DMS53 (cell line): ENCODE results near the gene NECTIN4.

ENCODE experiments used
- DNase-seq: peaks from one replicate; lab custom pipeline; 2025; lab: John Stamatoyannopoulos, UW

NECTIN4 gene

DNA sequence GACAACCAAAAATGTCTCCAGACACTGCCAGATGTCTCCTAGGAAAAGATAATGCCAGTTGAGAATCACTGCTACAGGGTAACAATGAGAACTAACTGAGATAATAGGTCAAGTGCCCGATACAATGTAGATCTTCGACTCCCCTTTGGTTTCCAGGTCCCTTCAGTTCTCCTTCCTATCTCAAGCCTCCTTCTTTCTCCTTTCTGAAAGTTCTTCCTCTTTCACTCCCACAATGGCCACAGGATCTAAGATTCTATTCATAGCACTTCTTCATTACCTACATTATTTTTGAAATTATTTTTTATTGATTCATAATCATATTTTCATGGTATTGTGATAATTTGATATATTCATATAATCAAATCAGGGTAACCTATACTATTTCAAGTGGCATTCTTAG is 22.2 kb upstream of the NECTIN4 start:
- DNase-seq, result no peak

DNA sequence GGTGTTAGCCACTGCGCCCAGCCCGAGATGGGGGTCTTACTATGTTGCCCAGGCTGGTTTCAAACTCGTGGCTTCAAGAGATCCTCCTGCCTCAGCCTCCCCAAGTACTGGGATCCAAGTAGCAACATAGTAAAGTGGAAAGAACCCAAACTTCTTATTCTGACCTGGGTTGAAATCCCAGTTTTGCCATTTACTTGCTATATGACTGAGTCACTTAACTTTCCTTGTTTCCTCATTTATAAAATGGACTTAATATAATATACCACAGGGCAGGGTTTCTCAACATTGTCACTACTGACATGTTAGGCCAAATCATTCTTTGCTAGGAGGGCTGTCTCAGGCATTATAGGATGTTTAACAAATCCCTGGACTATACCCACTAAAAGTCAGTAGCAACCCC is 21.8 kb upstream of the NECTIN4 start:
- DNase-seq, result no peak

DNA sequence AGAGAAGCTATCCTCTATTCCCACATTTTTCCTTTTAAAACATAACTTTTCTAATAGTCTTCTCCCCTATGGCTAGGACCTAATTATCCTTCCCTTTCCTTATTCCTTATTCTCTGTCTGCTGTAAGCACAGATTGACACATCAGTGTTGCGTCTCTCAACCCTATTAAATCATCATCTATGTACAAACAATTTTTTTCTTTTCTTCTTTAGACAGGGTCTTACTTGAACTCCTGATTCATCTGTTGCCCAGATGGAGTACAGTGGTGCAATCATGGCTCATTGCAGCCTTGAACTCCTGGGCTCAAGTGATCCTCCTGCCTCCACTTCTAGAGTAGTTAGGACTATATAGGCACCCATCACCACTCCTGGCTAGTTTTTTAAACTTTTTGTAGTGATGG is 17.1 kb upstream of the NECTIN4 start:
- DNase-seq, result no peak

DNA sequence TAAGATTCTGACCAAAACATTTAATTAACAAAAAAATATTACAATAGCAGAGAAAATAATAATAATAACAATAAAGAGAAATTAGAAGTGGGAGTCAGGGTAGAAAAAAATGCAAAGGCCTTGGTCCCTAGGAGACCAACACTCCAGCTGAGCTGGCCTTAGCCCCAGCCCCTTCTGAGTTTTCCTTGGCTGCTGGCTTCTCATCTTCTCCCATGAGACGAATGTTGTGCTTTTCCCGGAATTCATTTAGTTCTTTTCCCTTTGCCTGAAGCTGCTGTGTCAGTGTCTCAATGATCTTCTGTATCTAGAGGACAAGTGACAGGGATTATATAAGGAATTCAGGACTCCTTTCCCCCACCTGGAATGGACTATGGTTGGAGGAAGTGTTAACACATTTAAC is 11.2 kb upstream of the NECTIN4 start:
- no peak for DNase-seq

DNA sequence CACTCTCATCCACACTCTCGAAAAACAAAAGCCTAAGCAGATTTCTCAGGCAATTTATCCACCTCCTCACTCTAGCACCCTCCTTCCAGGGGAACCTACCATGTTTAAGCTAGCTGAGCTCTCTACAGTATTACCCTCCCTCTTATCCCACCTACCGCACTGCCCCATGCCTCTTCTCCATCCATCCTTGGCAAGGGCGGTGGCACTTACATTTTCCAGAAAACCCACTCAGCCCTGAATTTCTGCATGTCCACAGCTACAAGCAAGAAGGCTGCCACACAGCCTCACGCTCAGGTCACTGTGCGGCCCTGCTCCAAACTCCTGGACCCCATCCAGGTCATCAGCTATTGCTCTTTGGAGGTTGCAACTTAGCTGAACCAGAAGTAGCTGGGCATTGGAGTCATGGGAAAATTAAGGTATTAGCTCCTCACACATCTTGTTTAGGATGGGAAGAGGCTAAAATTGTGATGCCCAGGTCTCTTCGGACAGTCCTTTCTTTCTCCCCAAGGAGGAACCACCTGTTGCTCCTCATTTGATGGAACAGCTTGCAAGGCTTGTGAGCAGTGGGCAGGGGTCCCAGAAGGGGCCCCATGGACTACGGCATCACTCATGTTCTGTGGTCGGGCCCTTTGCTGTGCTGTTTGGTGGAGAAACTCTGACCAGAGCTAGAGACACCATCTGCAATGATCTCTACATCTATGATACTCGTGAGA is 9.9 kb upstream of the NECTIN4 start:
- no peak for DNase-seq

DNA sequence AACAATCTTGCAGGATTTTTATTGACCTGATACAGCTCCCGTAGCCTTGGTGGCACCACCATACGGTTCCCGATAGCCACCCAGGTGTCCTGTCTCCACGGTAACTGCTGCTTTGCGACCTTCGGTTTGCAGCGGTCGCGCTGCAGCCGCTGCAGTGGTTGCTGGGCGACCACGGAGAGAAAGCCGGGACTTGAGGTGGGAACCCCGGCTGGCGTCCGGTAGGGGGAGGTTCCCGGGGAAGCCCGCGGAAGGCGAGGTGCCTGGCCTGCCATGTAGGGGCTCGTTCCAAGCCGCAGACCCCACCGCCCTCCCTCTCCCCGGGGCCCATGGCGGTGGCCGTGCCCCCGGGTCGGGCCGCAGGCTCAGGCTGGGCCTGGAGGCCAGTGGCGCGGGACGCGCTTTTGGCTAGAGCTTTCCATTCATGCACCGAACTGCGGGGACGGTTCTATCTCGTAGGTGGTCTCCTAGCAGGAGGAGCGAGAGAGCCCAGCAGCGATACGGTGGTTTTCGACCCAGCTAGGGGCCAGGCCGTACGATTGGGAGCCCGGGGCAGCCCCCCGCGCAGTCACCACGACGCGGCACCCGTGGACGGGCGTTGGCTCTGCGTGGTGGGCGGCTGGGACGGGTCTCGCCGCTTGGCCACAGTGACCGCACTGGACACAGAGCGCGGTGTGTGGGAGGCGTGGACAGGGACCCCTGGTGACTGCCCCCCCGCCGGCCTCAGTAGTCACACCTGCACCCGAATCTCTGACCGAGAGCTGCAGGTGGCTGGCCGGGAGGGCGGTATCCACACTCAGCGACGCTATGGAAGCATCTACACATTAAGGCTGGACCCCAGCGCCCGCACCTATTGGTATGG is 9.1 kb upstream of the NECTIN4 start, which contains the start of gene KLHDC9:
TSS of gene KLHDC9 (plus strand) at position 152 of the 859 bp plus-strand sequence. CDS start at position 327, 175 bp downstream.
- DNase-seq, result peak; percentile 97

DNA sequence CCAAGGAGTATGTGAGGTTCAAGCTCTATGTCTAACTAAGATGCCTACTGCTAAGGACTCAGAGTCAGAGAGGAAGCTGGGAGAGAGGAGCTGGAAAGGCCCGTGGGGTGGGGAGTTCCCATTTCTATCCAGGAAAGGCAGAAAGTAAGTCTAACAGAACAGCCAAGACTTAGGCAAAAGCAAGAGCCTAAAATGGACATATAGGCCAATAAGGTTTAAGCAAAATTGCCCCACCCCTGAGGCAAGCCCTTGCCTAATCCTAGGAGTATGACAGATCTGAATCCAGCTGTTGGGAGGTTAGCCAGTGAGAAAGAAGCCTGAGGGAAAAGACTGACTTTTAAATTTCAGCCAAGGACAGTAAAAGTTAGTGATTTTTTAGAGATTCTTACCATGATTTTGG is 7.2 kb upstream of the NECTIN4 start:
- DNase-seq, result no peak

DNA sequence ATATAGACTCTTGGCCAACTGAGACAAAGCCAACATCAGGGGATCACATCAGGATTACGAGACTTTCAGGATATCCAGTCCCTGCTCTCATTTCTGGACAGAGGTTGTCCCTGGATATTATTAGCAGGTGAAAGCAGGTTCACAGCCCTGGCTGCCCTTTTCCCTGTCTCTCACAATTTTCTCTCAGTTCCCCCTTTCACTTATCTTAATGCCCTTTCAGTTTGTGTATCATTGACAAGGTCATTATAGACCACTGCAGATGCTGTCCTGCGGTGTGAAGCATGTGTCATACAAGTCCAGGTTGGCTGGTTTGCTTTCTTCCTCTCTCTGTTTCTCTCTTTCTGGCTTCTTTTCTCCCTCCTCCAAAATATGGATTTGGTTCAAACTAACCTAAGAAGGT is 6.7 kb upstream of the NECTIN4 start:
- DNase-seq, result no peak

DNA sequence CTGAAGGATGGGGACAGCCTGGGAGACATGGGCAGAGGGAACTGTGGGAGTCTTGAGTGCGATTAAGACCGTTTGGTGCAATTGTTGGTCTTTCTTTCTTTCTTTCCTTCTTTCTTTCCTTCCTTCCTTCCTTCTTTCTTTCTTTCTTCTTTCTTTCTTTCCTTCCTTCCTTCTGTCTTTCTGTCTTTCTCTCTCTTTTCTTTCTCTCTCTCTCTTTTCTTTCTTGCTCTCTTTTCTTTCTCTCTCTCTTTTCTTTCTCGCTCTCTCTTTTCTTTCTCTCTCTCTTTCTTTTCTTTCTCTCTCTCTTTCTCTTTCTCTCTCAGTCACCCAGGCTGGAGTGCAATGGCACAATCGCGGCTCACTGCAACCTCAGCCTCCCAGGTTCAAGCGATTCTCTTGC is 5.9 kb upstream of the NECTIN4 start:
- DNase-seq, result no peak

DNA sequence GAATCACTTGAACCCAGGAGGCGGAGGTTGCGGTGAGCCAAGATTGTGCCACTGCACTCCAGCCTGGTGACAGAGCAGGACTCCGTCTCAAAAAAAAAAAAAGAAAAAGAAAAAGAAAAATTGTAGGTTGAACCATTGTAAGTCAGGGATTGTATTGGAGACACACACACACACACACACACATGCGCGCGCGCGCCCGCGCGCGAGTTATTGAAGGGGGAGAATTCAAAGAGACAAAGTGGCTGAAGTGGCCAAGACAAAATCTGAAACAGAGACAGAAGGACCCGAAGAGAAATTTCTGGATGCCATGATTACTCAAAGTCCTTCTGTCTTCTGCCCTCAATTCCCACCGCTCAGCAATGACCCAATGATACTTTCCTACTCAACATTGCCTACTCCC is 5.1 kb upstream of the NECTIN4 start:
- DNase-seq, result no peak

DNA sequence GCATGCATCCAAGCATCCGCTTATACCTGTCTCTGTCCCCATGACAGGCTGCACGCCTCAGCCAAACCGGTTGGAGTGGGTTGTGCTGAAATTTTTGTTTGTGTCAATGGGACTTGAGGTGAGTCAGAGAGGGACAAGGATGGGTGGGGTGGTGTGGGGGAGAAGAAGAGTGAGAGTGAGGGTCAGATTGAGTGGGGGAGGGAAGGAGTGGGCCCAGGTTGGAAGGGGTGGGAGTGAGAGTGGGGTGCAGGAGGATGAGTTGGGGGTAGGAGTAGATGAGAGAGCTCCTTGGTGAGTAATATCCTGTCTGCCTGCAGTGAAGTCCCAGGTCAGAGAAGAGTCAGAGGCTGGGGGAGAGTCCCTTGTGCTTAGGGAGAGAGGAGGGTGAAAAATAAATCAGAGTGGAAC is 3.3 kb upstream of the NECTIN4 start:
- DNase-seq, result peak; percentile 56

DNA sequence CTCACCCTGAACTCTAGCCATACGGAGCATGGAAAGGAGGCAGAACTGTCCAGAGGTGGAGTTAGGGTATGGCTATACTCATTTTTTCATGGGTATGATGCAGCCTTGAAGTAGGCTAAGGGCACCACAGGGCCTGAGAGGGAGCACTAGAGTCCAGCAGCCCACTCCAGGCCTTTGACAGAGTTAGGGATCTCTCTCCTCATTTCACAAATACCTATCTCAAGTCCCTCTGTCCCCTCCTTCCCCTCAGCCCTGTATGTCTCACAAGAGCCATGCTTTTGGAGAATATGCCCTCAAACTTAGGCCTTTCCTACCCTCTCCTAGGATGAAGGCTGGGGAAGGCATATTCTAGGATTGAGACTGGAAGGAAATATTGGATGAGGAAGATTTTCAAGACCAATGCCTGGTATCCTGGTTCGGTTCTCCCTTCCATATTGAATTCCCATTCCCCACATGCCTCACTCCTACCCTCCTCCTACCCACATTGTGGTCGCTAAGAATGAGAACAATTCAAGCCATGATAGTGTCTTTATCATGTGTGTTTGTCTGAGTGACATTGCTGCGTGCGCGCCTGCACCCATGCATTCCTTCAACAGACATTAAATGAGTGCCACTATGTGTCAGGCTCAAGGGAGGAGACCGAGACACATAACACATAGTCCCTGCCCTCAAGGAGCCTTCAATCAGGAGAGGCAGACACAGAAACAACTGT is 2.6 kb upstream of the NECTIN4 start:
- DNase-seq, result no peak

DNA sequence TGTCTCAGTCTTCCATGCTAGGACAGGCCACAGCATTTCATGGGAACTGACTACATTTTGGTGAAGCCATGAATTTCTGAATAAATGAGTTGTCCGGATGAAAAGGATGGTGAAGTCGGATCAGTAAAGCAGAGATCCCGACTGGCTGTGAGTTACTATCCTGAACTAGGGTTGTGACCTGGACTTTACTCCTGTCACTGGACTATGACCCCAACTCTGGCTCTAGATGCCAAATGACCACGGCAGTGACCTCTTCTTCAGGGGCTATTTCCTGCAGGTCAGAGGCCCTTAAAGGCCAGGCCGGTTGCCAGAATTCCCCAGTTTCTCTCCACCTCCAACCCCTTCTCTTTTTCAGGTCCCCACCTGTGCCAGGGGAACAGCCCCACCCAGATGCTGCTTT is 1.7 kb upstream of the NECTIN4 start:
- DNase-seq, result no peak

DNA sequence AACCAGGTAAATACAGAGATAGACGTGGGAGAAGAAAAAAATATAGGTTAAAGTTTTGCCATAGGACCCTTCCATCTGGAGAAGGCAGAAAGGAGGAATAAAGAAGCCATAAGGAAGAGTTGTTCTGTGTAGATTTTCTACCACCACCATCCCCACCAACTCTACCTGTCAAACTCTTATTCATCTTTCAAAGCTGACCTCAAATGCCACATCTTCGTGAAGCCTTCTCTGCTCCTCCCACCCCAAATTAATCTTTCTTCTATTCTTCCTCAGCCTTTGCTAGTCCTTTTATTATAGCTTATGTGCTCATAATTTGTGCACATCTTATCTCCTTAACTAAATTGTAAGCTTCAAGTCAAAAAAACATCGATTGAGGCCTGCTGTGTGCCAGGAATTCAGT is 1.3 kb upstream of the NECTIN4 start:
- DNase-seq, result no peak

DNA sequence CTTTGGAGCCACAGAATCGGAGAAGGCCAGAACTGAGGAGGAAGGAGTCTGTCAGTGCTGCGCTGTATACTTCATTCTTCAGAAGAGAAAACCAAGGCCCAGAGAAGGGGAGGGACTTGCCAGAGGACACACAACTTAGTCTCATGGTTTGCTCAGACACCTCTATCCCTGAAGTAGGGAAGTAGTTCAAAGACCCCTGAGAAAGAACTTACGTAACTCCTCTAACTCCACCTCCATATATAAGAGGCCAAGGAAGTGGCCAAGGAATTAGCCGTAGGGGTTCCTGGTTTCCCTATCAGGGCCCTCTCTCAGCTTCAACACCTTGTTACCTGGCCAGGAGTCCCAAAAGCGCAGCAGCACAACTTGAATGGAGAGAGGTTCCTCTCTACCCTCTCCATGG is 580 bp upstream of the NECTIN4 start:
- no peak for DNase-seq

DNA sequence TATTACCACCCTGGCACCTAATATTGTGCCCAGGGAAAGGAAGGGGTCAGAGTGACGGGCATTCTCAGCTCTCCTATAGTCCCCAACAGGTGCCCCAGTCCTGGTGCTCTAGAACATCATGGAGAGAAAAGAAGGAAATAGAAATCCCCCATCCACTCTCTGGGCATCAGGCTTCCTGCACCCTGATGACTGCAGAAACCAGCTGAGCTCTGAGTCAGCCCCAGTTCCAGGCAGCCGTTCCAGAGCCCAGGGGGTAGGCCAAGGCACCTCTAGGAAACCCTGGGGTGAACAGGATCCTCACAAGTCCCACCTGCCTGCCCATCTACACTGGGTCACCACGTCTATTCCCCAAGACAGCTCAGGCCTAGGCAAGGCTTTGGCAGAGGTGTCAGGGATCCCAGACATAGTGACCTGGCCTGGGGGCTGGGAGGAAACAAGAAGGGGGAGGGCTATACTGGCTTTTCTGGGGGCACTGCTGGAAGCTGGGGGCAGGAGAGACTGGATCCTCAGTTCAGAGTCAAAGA is 709 bp downstream of the NECTIN4 start:
- DNase-seq, result peak; percentile 63

DNA sequence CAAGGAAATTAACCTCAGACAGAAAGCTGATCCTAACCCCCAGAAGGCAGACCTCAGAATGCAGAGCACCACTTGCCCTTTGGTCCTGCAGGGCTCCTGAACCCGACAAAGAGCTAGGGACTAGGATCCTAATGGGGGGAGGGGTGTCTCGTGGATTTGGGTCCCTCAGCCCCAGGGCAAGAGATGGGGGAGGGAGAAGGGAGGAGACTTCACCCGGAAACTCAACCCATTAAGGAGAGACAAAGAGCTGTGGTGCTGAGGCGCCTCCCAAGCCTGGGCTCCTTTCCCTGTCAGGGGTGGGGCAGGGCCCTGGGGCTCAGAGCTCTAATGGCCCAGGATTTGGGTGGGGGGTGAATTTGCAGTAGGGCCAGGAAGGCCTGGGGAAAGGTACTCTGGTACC is 2.9 kb downstream of the NECTIN4 start:
- no peak for DNase-seq

DNA sequence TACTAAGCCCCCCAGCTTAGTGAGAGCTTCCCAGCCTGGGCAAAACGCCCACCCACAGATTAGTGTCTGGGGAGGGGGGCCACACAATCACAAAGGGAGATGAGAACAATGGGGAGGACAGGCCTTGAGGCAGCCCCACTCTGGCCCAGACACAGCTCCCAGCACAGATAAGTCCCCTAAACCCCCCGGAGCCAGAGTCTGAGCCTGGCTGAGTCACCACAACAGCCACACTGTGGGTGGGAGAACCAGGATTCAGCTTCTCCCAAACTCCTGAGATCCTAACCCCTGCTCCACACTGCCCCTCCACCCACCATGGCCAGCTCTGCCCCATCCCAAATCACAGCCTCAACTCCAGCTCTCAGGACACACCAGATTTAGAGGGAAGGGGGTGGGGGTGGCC is 4.2 kb downstream of the NECTIN4 start:
- no peak for DNase-seq

DNA sequence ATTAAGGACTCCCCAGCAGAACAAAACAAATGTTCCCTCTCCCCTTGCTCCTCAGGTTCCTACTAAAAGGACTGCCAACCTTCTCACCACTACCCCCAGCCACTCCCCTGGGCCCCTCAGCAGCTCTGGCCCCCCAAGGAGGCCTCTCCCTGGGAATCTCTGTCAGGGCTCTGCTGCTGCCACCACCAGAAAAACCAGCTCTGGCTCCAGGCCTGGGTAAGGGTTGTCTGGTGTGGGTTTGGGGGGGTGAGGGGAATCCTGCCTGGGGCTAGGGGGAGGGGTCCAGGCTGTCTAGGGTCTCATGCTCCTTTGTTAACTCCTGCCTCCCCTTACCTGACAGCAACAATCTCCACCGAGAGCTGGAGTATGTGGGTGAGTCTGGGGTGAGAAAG is 4.8 kb downstream of the NECTIN4 start:
- DNase-seq, result no peak

DNA sequence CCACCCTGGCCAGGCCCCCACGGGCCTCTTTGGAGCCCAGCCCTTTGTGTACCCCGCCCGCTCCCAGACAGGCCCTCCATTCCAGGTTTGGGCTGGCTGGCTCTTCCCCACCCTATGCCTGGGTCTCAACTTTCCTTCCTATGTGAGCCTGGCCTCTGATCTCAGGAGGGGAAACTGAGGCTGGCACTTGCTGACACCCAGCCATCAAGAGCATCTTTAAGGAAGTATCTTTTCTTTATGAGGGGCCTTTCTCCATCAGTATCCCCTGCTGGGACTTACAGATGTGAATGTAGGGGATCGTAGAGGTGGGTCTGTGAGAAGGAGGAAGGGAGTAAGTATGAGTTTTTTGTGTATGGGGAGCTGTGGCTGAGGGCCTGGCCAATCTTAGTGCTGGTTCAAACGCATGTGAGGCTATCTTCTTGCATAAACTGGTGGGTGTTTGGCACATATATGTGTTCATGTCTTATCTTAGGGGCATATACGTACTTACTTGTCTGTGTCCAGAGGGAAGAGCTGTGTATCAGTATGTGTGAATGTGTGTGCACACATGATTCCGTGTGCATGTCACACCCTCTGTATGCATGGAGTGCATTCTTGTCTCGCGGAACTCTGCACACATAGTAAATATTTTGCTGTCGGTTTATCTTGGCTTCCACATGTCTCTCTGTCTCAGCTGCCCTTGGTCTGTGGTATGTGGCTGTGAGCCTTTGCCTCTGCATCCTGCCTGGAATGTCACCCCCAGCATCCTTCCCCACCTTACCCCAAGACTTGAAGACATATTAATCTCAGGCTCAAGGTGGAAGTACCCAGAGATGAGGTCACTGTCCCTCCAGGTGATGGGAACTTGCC is 5.4 kb downstream of the NECTIN4 start:
- DNase-seq, result no peak

DNA sequence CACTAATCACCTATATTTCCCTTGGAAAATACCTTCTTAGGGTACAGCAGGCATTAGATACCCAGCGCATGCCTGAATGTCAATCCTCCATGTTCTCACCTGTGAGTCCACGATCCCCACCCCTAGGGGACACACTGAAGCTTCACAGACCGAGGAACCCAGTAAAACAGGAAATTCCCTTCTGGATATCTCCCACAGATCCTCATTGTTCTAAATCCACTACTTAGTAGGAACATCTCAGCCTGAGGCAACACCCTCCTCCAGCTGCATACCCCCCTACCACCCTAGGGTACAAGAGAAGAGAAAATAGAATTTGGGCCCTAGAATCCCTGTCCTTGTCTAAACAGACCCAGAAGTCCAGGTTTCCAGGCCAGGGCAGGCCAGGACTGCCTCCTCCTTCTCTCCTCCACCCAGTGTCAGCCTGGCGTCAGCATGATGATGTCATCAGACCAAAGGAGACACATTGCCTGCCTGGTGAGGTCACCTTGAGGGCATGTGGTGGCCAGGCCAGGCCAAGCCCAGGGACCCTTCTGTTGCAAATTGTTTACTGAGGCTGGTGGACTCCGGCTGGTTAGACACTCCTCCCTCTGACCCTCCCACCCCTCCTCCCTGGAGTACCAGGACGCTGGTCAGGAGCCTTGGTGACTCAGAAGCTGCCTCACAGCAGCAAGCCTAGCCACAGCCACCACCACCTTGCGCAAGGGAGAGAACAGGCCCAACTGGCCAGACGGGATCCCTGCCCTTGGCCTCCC is 6.2 kb downstream of the NECTIN4 start:
- peak; percentile 94 for DNase-seq
